ENCODE measurements around the gene GSTA1. TPM values are rescaled to one million over a fixed set of nuclear protein-coding genes. Genes with fewer than 3 reads are reported as not detected.
"Not testable (repeated sequence)": the region's sequence is repeated elsewhere in the genome, so short reads cannot be mapped to it uniquely, and the experiment has no call there.

The GSTA1 gene
- total RNA-seq, 1 donor from 2014 or later, result 22.2 TPM

DNA sequence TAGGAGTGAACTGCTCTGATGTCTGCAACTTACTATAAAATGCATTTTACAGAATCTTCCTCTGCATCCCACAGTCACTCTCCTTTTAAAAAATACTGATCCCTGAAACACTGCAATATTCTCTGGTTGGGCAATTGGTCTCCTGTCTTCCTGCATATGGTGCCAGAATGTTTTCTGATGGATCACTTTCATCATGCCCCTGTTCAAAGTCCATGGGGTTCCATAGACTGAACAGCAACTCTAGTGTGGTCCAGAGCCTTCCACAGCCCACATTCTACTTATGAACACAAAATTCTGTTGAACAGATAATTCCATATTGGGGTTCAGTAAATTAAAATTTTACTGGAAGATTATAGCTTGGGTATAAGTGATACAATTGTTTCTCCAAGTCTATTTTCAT is 51.3 kb downstream of the GSTA1 start:
- intact Hi-C loops (cut with DNase I), result no loop called here
- H3K9me3 ChIP-seq, result no peaks in the 10 kb centered on the region
- no peak overlapping the region for H3K27ac ChIP-seq
- H3K4me1 ChIP-seq, result no peaks in the 10 kb centered on the region
- ATAC-seq, result no peak
- no peaks in the 10 kb centered on the region for H3K36me3 ChIP-seq
- TF ChIP-seq, protein P1, sequence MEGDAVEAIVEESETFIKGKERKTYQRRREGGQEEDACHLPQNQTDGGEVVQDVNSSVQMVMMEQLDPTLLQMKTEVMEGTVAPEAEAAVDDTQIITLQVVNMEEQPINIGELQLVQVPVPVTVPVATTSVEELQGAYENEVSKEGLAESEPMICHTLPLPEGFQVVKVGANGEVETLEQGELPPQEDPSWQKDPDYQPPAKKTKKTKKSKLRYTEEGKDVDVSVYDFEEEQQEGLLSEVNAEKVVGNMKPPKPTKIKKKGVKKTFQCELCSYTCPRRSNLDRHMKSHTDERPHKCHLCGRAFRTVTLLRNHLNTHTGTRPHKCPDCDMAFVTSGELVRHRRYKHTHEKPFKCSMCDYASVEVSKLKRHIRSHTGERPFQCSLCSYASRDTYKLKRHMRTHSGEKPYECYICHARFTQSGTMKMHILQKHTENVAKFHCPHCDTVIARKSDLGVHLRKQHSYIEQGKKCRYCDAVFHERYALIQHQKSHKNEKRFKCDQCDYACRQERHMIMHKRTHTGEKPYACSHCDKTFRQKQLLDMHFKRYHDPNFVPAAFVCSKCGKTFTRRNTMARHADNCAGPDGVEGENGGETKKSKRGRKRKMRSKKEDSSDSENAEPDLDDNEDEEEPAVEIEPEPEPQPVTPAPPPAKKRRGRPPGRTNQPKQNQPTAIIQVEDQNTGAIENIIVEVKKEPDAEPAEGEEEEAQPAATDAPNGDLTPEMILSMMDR (IDR thresholded peaks at IDR 0.05), result no peak
- DNase-seq, result no peak
- H3K27me3 ChIP-seq (ENCODE audit: low read depth), result no peaks in the 10 kb centered on the region
- no peak overlapping the region for H3K4me3 ChIP-seq

DNA sequence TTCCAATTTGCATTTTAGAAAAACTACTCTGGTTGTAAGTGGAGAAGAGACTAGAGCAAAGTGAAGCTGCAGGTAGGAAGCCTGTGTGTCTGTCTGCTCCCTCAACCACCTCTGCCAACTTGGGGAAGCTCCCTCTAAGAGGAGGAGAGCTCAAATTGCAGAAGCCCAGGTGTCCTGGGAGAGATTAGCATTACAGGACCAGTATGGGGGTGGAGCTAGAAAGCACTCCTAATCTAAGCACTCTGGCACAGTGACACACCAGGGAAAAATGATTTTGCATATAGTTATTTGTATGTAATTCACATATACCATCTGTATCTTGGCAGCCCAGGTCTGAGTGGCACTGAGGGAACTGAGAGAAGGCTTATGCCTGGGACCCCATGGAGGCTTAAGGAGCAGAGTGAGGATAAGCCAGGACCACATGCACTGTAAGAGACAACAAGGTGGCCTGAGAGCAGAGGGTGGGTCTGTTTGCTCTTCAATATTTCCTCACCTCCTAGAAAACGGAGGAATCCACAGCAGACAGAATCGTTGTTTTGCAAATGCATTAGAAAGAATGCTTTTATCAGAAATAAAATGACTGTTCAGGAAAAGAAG is 54.0 kb downstream of the GSTA1 start:
- TF ChIP-seq, protein P1 (IDR thresholded peaks at IDR 0.05), result no peak
- no peak for DNase-seq
- no peaks in the 10 kb centered on the region for H3K4me1 ChIP-seq
- ATAC-seq, result no peak
- intact Hi-C loops (cut with DNase I), result no loop called here
- H3K27ac ChIP-seq, result no peak overlapping the region
- no peaks in the 10 kb centered on the region for H3K36me3 ChIP-seq
- H3K9me3 ChIP-seq, result no peaks in the 10 kb centered on the region
- no peak overlapping the region for H3K4me3 ChIP-seq
- no peaks in the 10 kb centered on the region for H3K27me3 ChIP-seq (ENCODE audit: low read depth)

DNA sequence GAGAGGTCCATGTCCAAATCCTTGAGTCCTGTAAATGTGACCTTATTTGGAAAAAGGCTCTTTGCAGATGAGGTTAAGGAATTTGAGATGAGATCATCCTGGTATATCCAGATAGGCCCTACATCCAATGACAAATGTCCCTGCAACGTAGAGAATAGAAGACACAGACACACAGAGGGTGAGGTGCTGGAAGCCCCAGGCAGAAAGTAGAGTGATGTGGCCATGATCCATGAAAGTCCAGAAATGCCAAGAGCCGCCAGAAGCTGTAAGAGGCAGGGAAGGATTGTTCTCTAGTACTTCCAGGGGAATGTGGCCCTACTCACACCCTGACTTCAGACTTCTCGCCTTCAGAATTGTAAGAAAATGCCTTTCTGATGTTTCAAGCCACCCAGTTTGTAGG is 56.3 kb downstream of the GSTA1 start:
- ATAC-seq; DNase-seq; H3K9me3 ChIP-seq; H3K4me3 ChIP-seq; H3K4me1 ChIP-seq; intact Hi-C loops (cut with DNase I); H3K27me3 ChIP-seq (ENCODE audit: low read depth); H3K36me3 ChIP-seq; H3K27ac ChIP-seq: not testable (repeated sequence)

DNA sequence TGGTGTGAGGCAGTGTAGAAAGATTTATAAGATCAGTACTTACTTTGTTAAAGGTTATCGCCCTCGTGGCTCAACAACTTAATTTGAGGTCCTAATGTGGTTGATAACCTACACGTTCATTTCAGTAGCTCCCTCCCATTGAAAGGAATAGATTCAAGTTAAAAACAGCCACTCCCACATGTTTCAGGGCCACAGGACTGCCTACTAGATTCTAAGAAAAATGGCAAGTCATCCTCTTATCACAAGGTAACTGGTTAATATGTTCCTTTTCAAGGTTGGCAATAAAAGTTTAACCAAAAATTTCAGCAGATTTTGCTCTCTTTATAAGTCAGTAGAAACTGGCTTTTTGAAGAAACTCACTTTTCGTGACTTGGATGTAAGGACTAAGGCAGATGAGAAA is 57.4 kb downstream of the GSTA1 start:
- Histone ChIP-seq H3K4me3 (no peak overlapping the region), H3K4me1 (no peaks in the 10 kb centered on the region), H3K36me3 (no peaks in the 10 kb centered on the region), H3K27ac (no peak overlapping the region), H3K27me3 (ENCODE audit: low read depth) (no peaks in the 10 kb centered on the region), H3K9me3 (no peaks in the 10 kb centered on the region)
- DNase-seq (no peak), ATAC-seq (no peak)
- TF ChIP-seq, protein P1 (IDR thresholded peaks at IDR 0.05), result no peak
- intact Hi-C loops (cut with DNase I), result no loop called here

DNA sequence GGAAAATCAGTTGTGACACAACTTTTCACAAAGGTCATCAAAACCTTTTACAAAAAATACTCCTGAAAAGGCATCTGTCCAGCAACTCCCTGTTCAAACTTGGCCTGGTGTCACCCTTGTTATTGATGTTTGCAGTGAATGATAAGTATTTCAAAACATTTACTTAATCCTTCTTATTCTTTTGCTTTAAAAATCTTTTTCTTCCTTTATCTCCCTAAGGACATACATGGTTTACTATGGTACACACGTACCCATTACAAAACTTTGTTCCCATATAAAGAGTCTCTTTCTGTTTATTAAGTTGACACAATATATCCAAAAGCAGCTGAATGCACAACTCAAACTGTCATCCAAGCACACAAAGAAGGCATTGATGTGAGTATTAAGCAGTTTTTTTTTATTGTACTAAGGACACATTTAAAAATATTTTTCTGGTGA is 57.8 kb downstream of the GSTA1 start:
- Histone ChIP-seq H3K27me3 (ENCODE audit: low read depth) (no peaks in the 10 kb centered on the region), H3K36me3 (no peaks in the 10 kb centered on the region)

DNA sequence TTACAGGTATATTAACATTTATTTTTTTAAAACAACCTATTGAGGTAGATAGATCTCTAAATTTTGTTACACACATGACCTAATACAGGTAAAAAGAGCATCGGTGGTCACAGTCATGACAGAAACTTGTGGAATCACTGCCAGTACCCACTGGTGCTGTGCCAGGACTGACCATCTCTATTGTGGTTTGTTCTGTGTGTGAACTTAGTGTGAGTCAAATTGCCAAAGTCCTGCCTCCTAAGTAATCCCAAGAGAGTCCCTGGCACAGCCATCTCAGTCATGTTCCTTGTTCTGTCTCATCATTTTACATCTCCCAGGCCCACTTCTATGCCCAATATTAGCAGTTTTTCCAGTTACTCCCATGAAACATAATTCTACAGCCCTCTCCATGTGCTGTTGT is 61.7 kb downstream of the GSTA1 start:
- intact Hi-C loops (cut with DNase I), result no loop called here
- no peaks in the 10 kb centered on the region for H3K9me3 ChIP-seq
- no peak for DNase-seq
- no peaks in the 10 kb centered on the region for H3K4me1 ChIP-seq
- no peak for ATAC-seq
- H3K4me3 ChIP-seq, result no peak overlapping the region
- H3K36me3 ChIP-seq, result no peaks in the 10 kb centered on the region
- no peaks in the 10 kb centered on the region for H3K27me3 ChIP-seq (ENCODE audit: low read depth)
- TF ChIP-seq, protein P1 (IDR thresholded peaks at IDR 0.05), result no peak
- H3K27ac ChIP-seq, result no peak overlapping the region

More for the DNA sequence above, 57.8 kb downstream of the GSTA1 start:
- no peaks in the 10 kb centered on the region for H3K9me3 ChIP-seq
- DNase-seq (no peak), ATAC-seq (no peak)
- intact Hi-C loops (cut with DNase I), result no loop called here
- TF ChIP-seq, protein P1 (IDR thresholded peaks at IDR 0.05), result no peak
- H3K27ac ChIP-seq, result no peak overlapping the region
- H3K4me1 ChIP-seq, result no peaks in the 10 kb centered on the region
- H3K4me3 ChIP-seq, result no peak overlapping the region

Other genes starting within 250 kb of the GSTA1 start
- gene TRAM2, start 226.8 kb downstream of the GSTA1 start, total RNA-seq, result 21.9 TPM
- gene TMEM14A, start 132.7 kb downstream of the GSTA1 start, total RNA-seq, result 14.6 TPM
- 4.8 TPM for gene GSTA2, start 40.3 kb downstream of the GSTA1 start, total RNA-seq
- not detected for gene GSTA5, start 37.0 kb upstream of the GSTA1 start, total RNA-seq
- 2.1 TPM for gene GSTA3, start 105.9 kb upstream of the GSTA1 start, total RNA-seq
- 63.4 TPM for gene GSTA4, start 191.5 kb upstream of the GSTA1 start, total RNA-seq